ENCODE measurements around the gene CCDC172. TPM values are rescaled to one million over a fixed set of nuclear protein-coding genes. Genes with fewer than 3 reads are reported as not detected.

Gene CCDC172
- total RNA-seq, 1 donor from 2014 or later: not detected

DNA sequence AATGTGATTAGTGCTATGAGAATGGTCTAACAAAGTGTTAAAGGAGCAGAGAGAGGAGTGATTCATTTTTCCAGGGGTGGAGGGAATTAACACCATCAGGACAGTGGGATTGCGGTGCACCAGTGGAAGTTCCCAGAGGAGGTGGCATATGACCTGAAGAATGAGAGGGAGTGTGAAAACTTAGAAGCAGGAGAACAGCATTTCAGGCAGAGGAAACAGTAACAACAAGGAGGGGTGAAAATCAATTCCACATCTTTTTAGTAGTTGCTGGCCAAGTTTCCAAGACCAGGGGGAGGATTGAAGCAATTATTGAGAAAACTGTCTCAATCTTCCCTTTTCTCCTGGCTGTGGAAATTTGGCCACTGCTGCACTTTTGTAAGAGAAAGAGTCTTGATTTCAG lies 23.7 kb upstream of the CCDC172 start:
- H3K4me1 ChIP-seq: no peaks in the 10 kb centered on the region
- no peaks in the 10 kb centered on the region for H3K36me3 ChIP-seq
- TF ChIP-seq POLR2A (IDR thresholded peaks at IDR 0.05): no peak
- no peak for TF ChIP-seq POLR2AphosphoS5 (IDR thresholded peaks at IDR 0.05; ENCODE audit: insufficient read depth in 1 of 2, low read depth in 1 of 2)
- TF ChIP-seq, protein P1, sequence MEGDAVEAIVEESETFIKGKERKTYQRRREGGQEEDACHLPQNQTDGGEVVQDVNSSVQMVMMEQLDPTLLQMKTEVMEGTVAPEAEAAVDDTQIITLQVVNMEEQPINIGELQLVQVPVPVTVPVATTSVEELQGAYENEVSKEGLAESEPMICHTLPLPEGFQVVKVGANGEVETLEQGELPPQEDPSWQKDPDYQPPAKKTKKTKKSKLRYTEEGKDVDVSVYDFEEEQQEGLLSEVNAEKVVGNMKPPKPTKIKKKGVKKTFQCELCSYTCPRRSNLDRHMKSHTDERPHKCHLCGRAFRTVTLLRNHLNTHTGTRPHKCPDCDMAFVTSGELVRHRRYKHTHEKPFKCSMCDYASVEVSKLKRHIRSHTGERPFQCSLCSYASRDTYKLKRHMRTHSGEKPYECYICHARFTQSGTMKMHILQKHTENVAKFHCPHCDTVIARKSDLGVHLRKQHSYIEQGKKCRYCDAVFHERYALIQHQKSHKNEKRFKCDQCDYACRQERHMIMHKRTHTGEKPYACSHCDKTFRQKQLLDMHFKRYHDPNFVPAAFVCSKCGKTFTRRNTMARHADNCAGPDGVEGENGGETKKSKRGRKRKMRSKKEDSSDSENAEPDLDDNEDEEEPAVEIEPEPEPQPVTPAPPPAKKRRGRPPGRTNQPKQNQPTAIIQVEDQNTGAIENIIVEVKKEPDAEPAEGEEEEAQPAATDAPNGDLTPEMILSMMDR (IDR thresholded peaks at IDR 0.05): no peak
- H3K27me3 ChIP-seq: no peaks in the 10 kb centered on the region
- intact Hi-C loops (cut with DNase I): no loop called here
- DNase-seq (ENCODE audit: extremely low spot score in 2 of 2): no peak
- H3K9me3 ChIP-seq: no peaks in the 10 kb centered on the region
- no peak overlapping the region for H3K27ac ChIP-seq
- no peak overlapping the region for H3K4me3 ChIP-seq

DNA sequence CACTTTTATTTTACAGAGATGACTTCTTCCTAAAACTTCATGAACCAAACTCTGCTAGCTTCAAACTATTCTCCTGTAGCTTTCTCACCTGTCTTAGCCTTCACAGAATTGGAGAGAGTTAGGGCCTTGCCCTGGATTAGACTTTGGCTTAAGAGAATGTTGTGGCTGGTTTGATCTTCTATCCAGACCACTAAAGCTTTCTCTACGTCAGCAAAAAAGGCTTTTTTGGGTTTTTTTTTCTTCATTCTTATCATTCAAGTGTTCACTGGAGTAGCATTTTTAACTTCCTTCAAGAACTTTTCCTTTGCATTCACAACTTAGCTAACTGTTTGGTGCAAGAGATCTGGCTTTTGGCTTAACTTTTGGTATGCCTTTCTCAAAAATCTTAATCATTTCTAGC lies 19.3 kb upstream of the CCDC172 start:
- H3K36me3 ChIP-seq: no peaks in the 10 kb centered on the region
- no peaks in the 10 kb centered on the region for H3K27me3 ChIP-seq
- intact Hi-C loops (cut with DNase I): no loop called here
- H3K4me3 ChIP-seq: no peak overlapping the region
- TF ChIP-seq, protein P1 (IDR thresholded peaks at IDR 0.05): no peak
- TF ChIP-seq POLR2A (IDR thresholded peaks at IDR 0.05) (no peak), POLR2AphosphoS5 (IDR thresholded peaks at IDR 0.05; ENCODE audit: insufficient read depth in 1 of 2, low read depth in 1 of 2) (no peak)
- no peaks in the 10 kb centered on the region for H3K9me3 ChIP-seq
- no peak overlapping the region for H3K27ac ChIP-seq
- DNase-seq (ENCODE audit: extremely low spot score in 2 of 2): no peak
- no peaks in the 10 kb centered on the region for H3K4me1 ChIP-seq

DNA sequence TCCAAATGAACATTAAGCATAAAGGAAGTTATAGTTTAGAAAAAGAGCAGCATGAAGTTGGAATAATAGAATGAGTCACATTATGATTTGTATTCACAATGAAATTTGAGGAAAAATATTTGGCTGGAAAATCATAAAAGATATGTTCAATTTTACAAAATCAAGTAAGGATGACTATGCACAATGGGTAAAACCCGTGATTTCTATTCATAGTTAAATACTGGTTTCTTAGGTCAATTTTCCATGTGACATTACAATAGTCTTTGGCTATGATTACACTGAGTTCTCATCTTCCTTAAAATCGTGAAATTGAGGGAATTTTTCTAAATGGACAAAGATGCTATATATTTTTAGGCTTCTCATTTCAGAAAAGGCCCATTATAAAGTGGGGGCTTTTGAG lies 17.4 kb upstream of the CCDC172 start:
- Histone ChIP-seq H3K4me3 (no peak overlapping the region), H3K4me1 (no peaks in the 10 kb centered on the region), H3K27me3 (no peaks in the 10 kb centered on the region), H3K36me3 (no peaks in the 10 kb centered on the region), H3K27ac (no peak overlapping the region), H3K9me3 (no peaks in the 10 kb centered on the region)
- no peak for DNase-seq (ENCODE audit: extremely low spot score in 2 of 2)
- intact Hi-C loops (cut with DNase I): no loop called here
- TF ChIP-seq POLR2A (IDR thresholded peaks at IDR 0.05): no peak
- TF ChIP-seq POLR2AphosphoS5 (IDR thresholded peaks at IDR 0.05; ENCODE audit: insufficient read depth in 1 of 2, low read depth in 1 of 2): no peak

DNA sequence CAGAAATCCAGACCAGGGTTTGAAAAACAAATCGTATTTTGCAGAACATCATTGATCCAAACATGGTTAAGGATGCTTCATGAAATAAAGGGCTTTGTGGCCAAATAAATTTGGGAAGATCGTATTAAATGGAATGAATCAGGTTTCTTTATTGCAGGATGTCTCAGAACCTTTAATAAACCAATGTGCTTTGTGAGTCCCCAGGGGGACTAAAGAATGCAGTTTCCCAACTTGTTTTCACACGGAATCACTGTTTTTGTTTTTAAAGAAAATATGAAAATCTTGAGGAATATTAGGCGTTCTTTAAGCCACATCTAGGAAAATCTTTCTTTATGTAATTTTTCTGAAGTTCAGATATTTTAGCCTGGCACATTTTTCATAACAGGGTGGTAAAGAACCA lies 16.8 kb upstream of the CCDC172 start:
- no peak overlapping the region for H3K27ac ChIP-seq
- intact Hi-C loops (cut with DNase I): no loop called here
- TF ChIP-seq POLR2AphosphoS5 (IDR thresholded peaks at IDR 0.05; ENCODE audit: insufficient read depth in 1 of 2, low read depth in 1 of 2) (no peak), POLR2A (IDR thresholded peaks at IDR 0.05) (no peak)
- TF ChIP-seq, protein P1 (IDR thresholded peaks at IDR 0.05): no peak

DNA sequence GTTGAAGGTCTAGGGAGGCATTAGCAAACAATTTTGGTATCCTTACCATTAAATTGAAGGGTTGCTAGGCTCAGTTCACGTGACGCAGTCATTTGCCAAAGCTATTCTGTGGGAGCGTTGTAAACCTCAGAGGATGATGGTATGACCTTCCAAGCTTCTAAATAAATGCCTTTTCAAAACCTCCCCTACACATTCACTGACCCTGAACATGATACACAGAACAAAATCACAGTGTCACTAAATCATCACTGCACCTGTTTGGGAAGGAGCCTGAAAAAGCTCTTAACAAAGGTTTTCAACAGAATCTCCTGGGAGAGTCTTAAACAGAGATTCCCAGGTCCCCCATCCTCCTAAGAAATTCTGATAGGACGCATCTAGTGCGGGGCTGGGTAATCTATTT lies 13.2 kb upstream of the CCDC172 start:
- no peak overlapping the region for H3K4me3 ChIP-seq
- no peaks in the 10 kb centered on the region for H3K4me1 ChIP-seq
- TF ChIP-seq, protein P1 (IDR thresholded peaks at IDR 0.05): no peak
- no peak for TF ChIP-seq POLR2AphosphoS5 (IDR thresholded peaks at IDR 0.05; ENCODE audit: insufficient read depth in 1 of 2, low read depth in 1 of 2)
- no peaks in the 10 kb centered on the region for H3K9me3 ChIP-seq
- intact Hi-C loops (cut with DNase I): no loop called here
- no peak for DNase-seq (ENCODE audit: extremely low spot score in 2 of 2)
- H3K27me3 ChIP-seq: no peaks in the 10 kb centered on the region
- H3K36me3 ChIP-seq: no peaks in the 10 kb centered on the region
- H3K27ac ChIP-seq: no peak overlapping the region

More for the DNA sequence above, 16.8 kb upstream of the CCDC172 start:
- no peak overlapping the region for H3K4me3 ChIP-seq
- no peak for DNase-seq (ENCODE audit: extremely low spot score in 2 of 2)
- H3K4me1 ChIP-seq: no peaks in the 10 kb centered on the region
- no peaks in the 10 kb centered on the region for H3K27me3 ChIP-seq
- no peaks in the 10 kb centered on the region for H3K9me3 ChIP-seq
- H3K36me3 ChIP-seq: no peaks in the 10 kb centered on the region
